MM.1S (cell line): ENCODE data around the gene BTBD16.

Experiments
- DNase-seq: peaks from one replicate; pipeline ENCODE4 v3.0.0-alpha.2; 2015
- H2AFZ ChIP-seq: fragments of 300-600 bp; sonication (generic); 2 replicates; pipeline ENCODE4 v1.6.0; 2016; ENCODE audit warnings: antibody characterized with exemption, low read length
- H3F3A ChIP-seq: fragments of 300-600 bp; sonication (generic); 2 replicates; pipeline ENCODE4 v1.6.1; 2016; ENCODE audit warnings: mild to moderate bottlenecking, antibody characterized with exemption, low read length, moderate library complexity, mixed read lengths; ENCODE audit not compliant: insufficient read depth
- H3K27ac ChIP-seq: fragments of 300-600 bp; sonication (generic); 2 replicates; pipeline ENCODE4 v1.5.1; 2016; ENCODE audit warnings: mild to moderate bottlenecking, low read length
- H3K27me3 ChIP-seq: fragments of 300-600 bp; sonication (generic); replicated peaks from 2 replicates; pipeline ENCODE4 v1.6.0; 2016; ENCODE audit warnings: low read length; ENCODE audit not compliant: insufficient read depth
- H3K36me3 ChIP-seq: fragments of 300-600 bp; sonication (generic); replicated peaks from 2 replicates; pipeline ENCODE4 v1.6.1; 2016; ENCODE audit warnings: mild to moderate bottlenecking, low read length, mixed read lengths; ENCODE audit not compliant: insufficient read depth
- H3K4me1 ChIP-seq: fragments of 300-600 bp; sonication (generic); 2 replicates; pipeline ENCODE4 v1.6.1; 2016; ENCODE audit warnings: low read length, mixed read lengths
- H3K4me2 ChIP-seq: fragments of 300-600 bp; sonication (generic); 2 replicates; pipeline ENCODE4 v1.6.0; 2016; ENCODE audit warnings: low read depth, low read length
- H3K4me3 ChIP-seq: fragments of 300-600 bp; sonication (generic); 2 replicates; pipeline ENCODE4 v1.5.1; 2016; ENCODE audit warnings: low read length, mixed read lengths
- H3K79me2 ChIP-seq: fragments of 300-600 bp; sonication (generic); 2 replicates; pipeline ENCODE4 v1.6.1; 2016; ENCODE audit warnings: mixed run types, low read length, mixed read lengths
- H3K9ac ChIP-seq: fragments of 300-600 bp; sonication (generic); 2 replicates; pipeline ENCODE4 v1.6.1; 2016; ENCODE audit warnings: low read length, mixed read lengths
- H3K9me2 ChIP-seq: fragments of 300-600 bp; sonication (generic); replicated peaks from 2 replicates; pipeline ENCODE4 v1.6.1; 2016; ENCODE audit warnings: mild to moderate bottlenecking, low read length, mixed read lengths; ENCODE audit not compliant: insufficient read depth
- H3K9me3 ChIP-seq: fragments of 300-600 bp; sonication (generic); replicated peaks from 2 replicates; pipeline ENCODE4 v1.6.1; 2016; ENCODE audit warnings: mild to moderate bottlenecking, low read length, mixed read lengths; ENCODE audit not compliant: insufficient read depth
- H4K20me1 ChIP-seq: fragments of 300-600 bp; sonication (generic); 2 replicates; pipeline ENCODE4 v1.6.1; 2016; ENCODE audit warnings: mild to moderate bottlenecking, low read length, moderate library complexity, mixed read lengths; ENCODE audit not compliant: insufficient read depth
- EZH2 ChIP-seq: fragments of 300-600 bp; sonication (generic); optimal IDR thresholded peaks from 2 replicates; pipeline ENCODE3; 2017; ENCODE audit warnings: low read depth, mild to moderate bottlenecking, antibody characterized with exemption, low read length, mixed read lengths
- EZH2phosphoT487 ChIP-seq: fragments of 300-600 bp; sonication (generic); IDR thresholded peaks from 2 replicates; pipeline ENCODE4 v1.6.1; 2018; ENCODE audit warnings: antibody characterized with exemption, low read length
- TF ChIP-seq, protein P1 (sequence below): fragments of 300-600 bp; sonication (generic); IDR thresholded peaks from 2 replicates; pipeline ENCODE4 v1.5.1; 2016; ENCODE audit warnings: antibody characterized with exemption, low read length, mixed read lengths

The BTBD16 gene

DNA sequence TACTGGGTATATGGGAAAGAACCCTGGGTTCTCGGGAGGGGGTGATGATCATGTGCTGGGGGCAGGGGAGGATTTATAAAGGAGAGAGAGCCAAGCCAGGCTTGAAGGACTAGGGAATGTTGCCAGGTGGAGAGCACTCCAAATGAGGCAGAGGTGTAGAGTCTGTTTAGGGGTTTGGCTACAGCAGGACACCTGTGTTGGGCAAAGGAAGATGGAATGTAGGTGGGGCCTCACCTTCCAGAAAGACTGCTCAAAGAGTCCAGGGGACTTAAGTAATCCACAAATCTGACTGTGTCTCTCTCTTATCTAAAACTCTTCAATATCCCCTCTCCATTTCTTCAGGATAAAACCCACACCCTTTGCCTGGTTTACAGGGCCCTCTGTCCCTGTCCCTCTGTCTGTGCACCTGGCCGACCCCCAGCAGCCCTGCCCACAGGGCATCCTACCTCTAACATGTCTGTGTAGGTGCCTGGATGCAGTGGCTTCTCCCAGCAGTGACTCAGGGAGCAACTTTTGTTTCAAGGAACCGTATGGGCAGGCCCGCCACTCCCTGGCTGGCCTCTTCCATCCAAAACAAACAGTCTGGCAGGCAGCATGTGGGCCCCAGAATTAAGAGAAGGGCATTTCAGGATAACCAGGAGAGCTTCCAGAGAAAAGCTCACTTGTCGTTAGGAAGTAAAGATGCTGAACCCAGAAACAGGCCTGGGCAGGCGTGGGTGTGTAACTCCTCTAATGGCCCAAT is 92.8 kb downstream of the BTBD16 start:
- H3F3A ChIP-seq: no peaks in the 10 kb centered on the region
- no peak overlapping the region for H3K4me2 ChIP-seq
- H3K4me3 ChIP-seq: no peak overlapping the region
- H3K4me1 ChIP-seq: no peaks in the 10 kb centered on the region
- H3K27me3 ChIP-seq: peaks cover 28% of the 10 kb centered on the region
- DNase-seq: no peak
- no peak overlapping the region for H2AFZ ChIP-seq
- H3K9ac ChIP-seq: no peak overlapping the region
- no peak overlapping the region for H3K27ac ChIP-seq
- H3K79me2 ChIP-seq: no peaks in the 10 kb centered on the region
- no peaks in the 10 kb centered on the region for H3K36me3 ChIP-seq
- no peaks in the 10 kb centered on the region for H3K9me3 ChIP-seq
- H3K9me2 ChIP-seq: no peaks in the 10 kb centered on the region
- no peak for TF ChIP-seq EZH2phosphoT487
- TF ChIP-seq EZH2: no peak
- TF ChIP-seq, protein P1, sequence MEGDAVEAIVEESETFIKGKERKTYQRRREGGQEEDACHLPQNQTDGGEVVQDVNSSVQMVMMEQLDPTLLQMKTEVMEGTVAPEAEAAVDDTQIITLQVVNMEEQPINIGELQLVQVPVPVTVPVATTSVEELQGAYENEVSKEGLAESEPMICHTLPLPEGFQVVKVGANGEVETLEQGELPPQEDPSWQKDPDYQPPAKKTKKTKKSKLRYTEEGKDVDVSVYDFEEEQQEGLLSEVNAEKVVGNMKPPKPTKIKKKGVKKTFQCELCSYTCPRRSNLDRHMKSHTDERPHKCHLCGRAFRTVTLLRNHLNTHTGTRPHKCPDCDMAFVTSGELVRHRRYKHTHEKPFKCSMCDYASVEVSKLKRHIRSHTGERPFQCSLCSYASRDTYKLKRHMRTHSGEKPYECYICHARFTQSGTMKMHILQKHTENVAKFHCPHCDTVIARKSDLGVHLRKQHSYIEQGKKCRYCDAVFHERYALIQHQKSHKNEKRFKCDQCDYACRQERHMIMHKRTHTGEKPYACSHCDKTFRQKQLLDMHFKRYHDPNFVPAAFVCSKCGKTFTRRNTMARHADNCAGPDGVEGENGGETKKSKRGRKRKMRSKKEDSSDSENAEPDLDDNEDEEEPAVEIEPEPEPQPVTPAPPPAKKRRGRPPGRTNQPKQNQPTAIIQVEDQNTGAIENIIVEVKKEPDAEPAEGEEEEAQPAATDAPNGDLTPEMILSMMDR: no peak
- H4K20me1 ChIP-seq: no peaks in the 10 kb centered on the region

- Histone ChIP-seq H3K79me2 (no peaks in the 10 kb centered on the region), H3F3A (no peaks in the 10 kb centered on the region), H3K27me3 (peaks cover 74% of the 10 kb centered on the region), H2AFZ (no peak overlapping the region), H3K9ac (no peak overlapping the region), H3K9me3 (no peaks in the 10 kb centered on the region), H3K4me2 (no peak overlapping the region), H3K9me2 (no peaks in the 10 kb centered on the region), H3K4me3 (no peak overlapping the region), H3K27ac (no peak overlapping the region), H3K36me3 (no peaks in the 10 kb centered on the region), H3K4me1 (no peaks in the 10 kb centered on the region), H4K20me1 (no peaks in the 10 kb centered on the region)
- no peak for DNase-seq
- no peak for TF ChIP-seq EZH2phosphoT487
- TF ChIP-seq, protein P1: no peak
- no peak for TF ChIP-seq EZH2
These were observed 97.6 kb downstream of the BTBD16 start for GRCh38 chr10:122368502-122369254.

- no peak for DNase-seq
- Histone ChIP-seq H3K36me3 (no peaks in the 10 kb centered on the region), H3K9ac (no peak overlapping the region), H3K79me2 (no peaks in the 10 kb centered on the region), H3K4me3 (no peak overlapping the region), H3K9me3 (no peaks in the 10 kb centered on the region), H3K9me2 (no peaks in the 10 kb centered on the region), H2AFZ (no peak overlapping the region), H3K4me2 (no peak overlapping the region), H3F3A (peaks cover 11% of the 10 kb centered on the region; the same call in 1 of the 2 replicates), H4K20me1 (no peaks in the 10 kb centered on the region), H3K27me3 (peaks cover 84% of the 10 kb centered on the region), H3K27ac (no peak overlapping the region), H3K4me1 (no peaks in the 10 kb centered on the region)
- TF ChIP-seq EZH2 (no peak), EZH2phosphoT487 (no peak)
- TF ChIP-seq, protein P1: no peak
These were observed 102.0 kb downstream of the BTBD16 start for GRCh38 chr10:122373108-122373507.
